ENCODE results near the gene KCTD1. TPM values are rescaled to one million over a fixed set of nuclear protein-coding genes. Genes with fewer than 3 reads are reported as not detected.
A peak's percentile ranks its signal among the peaks of the same experiment; 100 is the strongest.

Gene KCTD1
- total and polyA plus RNA-seq, 4 donors = 0.78 to 2.9 (median 2.0) TPM

GRCh38 chr18:26468931-26469340 is 79.4 kb downstream of the KCTD1 start:
- Histone ChIP-seq H3K27ac (ENCODE audit: low read depth in 1 of 2, low read length in 2 of 2) (no peak overlapping the region), H3K9ac (ENCODE audit: low read depth in 1 of 2, low read length in 2 of 2) (no peak overlapping the region), H3K4me3 (ENCODE audit: low read depth in 1 of 3, low read length in 3 of 3) (no peak overlapping the region), H3K9me3 (ENCODE audit: control insufficient read depth in 4 of 4, low read length in 3 of 4) (no peaks in the 10 kb centered on the region), H3K36me3 (ENCODE audit: control insufficient read depth in 4 of 4, insufficient read depth in 3 of 4, low read depth in 1 of 4, low read length in 3 of 4) (no peaks in the 10 kb centered on the region), H3K4me1 (ENCODE audit: control insufficient read depth in 4 of 4, insufficient read depth in 4 of 4, low read length in 3 of 4) (no peaks in the 10 kb centered on the region), H3K27me3 (ENCODE audit: control insufficient read depth in 4 of 4, insufficient read depth in 4 of 4, low read length in 3 of 4) (no peaks in the 10 kb centered on the region)
- no peak for DNase-seq (ENCODE audit: low spot score)
- 87% methylated on average over 4 of the region's 4 CpGs for WGBS
- TF ChIP-seq MAX (IDR thresholded peaks at IDR 0.05) (no peak), GABPA (IDR thresholded peaks at IDR 0.05 in 1 of 2, conservative IDR thresholded peaks at IDR 0.05 in 1 of 2) (no peak), HNF4G (IDR thresholded peaks at IDR 0.05) (no peak), HNF4A (conservative IDR thresholded peaks at IDR 0.05) (no peak), RAD21 (IDR thresholded peaks at IDR 0.05) (peak in 1 of 2 donors; percentile 27), ZBTB33 (IDR thresholded peaks at IDR 0.05) (no peak), FOXA1 (IDR thresholded peaks at IDR 0.05) (no peak), EGR1 (IDR thresholded peaks at IDR 0.05; ENCODE audit: low read depth in 2 of 2) (no peak), NR2F2 (IDR thresholded peaks at IDR 0.05) (no peak), CTCF (IDR thresholded peaks at IDR 0.05; ENCODE audit: low read depth, low read length, missing input control) (peak; percentile 42), SP1 (IDR thresholded peaks at IDR 0.05) (no peak), ATF3 (IDR thresholded peaks at IDR 0.05) (no peak), RXRA (IDR thresholded peaks at IDR 0.05) (no peak), YY1 (IDR thresholded peaks at IDR 0.05) (no peak), FOXA2 (IDR thresholded peaks at IDR 0.05) (no peak), TAF1 (conservative IDR thresholded peaks at IDR 0.05) (no peak)

GRCh38 chr18:26466026-26466425 is 82.3 kb downstream of the KCTD1 start:
- H3K27ac ChIP-seq (ENCODE audit: low read depth in 1 of 2, low read length in 2 of 2) = no peak overlapping the region
- H3K4me3 ChIP-seq (ENCODE audit: low read depth in 1 of 3, low read length in 3 of 3) = no peak overlapping the region
- H3K27me3 ChIP-seq (ENCODE audit: control insufficient read depth in 4 of 4, insufficient read depth in 4 of 4, low read length in 3 of 4) = no peaks in the 10 kb centered on the region
- H3K9me3 ChIP-seq (ENCODE audit: control insufficient read depth in 4 of 4, low read length in 3 of 4) = no peaks in the 10 kb centered on the region
- no peaks in the 10 kb centered on the region for H3K4me1 ChIP-seq (ENCODE audit: control insufficient read depth in 4 of 4, insufficient read depth in 4 of 4, low read length in 3 of 4)
- WGBS = 85% methylated on average over 8 of the region's 10 CpGs
- H3K36me3 ChIP-seq (ENCODE audit: control insufficient read depth in 4 of 4, insufficient read depth in 3 of 4, low read depth in 1 of 4, low read length in 3 of 4) = no peaks in the 10 kb centered on the region
- no peak overlapping the region for H3K9ac ChIP-seq (ENCODE audit: low read depth in 1 of 2, low read length in 2 of 2)
- no peak for DNase-seq (ENCODE audit: low spot score)
- TF ChIP-seq NR2F2 (IDR thresholded peaks at IDR 0.05) (no peak), RXRA (IDR thresholded peaks at IDR 0.05) (no peak), REST (IDR thresholded peaks at IDR 0.05) (no peak), CTCF (IDR thresholded peaks at IDR 0.05; ENCODE audit: low read depth, low read length, missing input control) (no peak), MAX (IDR thresholded peaks at IDR 0.05) (no peak), ATF3 (IDR thresholded peaks at IDR 0.05) (no peak), EGR1 (IDR thresholded peaks at IDR 0.05; ENCODE audit: low read depth in 2 of 2) (no peak), JUND (IDR thresholded peaks at IDR 0.05) (no peak), YY1 (IDR thresholded peaks at IDR 0.05) (no peak), HNF4G (IDR thresholded peaks at IDR 0.05) (no peak), RAD21 (IDR thresholded peaks at IDR 0.05) (no peak), HNF4A (conservative IDR thresholded peaks at IDR 0.05) (no peak), FOXA2 (IDR thresholded peaks at IDR 0.05) (no peak)
